Cerebellar cortex (tissue), 1 donor: ENCODE measurements around the gene DNAH2.
A peak's percentile ranks its signal among the peaks of the same experiment; 100 is the strongest.

Experiments used
- DNase-seq: peaks from one replicate; pipeline ENCODE4 v3.0.0-alpha.2; 2015; ENCODE audit warnings: low spot score

DNAH2 gene

GRCh38 chr17:7839190-7839875 lies 121.8 kb downstream of the DNAH2 start:
- peak; percentile 24 for DNase-seq

GRCh38 chr17:7839876-7840261 lies 122.3 kb downstream of the DNAH2 start:
- peak; percentile 68 for DNase-seq

GRCh38 chr17:7840441-7840840 lies 122.9 kb downstream of the DNAH2 start:
- DNase-seq = no peak

- DNase-seq = peak; percentile 23
Observed at GRCh38 chr17:7840875-7841274, 123.3 kb downstream of the DNAH2 start.

DNA sequence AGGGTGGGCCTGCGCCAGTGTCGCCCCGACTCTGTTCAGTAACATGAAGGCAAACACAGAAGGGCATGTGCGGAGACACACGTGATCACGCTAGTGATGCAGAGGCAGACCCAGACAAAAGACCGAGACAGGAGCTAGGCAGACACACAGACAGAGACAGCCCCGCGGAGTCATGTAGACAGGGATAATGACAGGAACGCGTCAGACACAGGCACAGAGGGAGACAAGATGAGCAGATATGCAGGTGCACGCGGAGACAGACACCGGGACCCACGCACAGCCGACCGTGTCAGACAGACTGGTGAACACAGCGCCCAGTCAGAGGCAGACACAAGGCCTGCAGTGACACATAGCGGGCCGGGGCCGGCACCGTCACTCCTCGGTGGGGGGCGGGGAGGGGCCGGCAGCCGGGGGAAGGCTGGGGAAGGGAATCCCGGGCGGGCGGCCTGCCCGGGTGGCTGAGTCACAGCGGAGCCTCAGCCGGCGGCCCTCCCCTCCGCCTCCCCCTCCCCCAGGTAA lies 123.9 kb downstream of the DNAH2 start:
- DNase-seq = peak; percentile 57

DNA sequence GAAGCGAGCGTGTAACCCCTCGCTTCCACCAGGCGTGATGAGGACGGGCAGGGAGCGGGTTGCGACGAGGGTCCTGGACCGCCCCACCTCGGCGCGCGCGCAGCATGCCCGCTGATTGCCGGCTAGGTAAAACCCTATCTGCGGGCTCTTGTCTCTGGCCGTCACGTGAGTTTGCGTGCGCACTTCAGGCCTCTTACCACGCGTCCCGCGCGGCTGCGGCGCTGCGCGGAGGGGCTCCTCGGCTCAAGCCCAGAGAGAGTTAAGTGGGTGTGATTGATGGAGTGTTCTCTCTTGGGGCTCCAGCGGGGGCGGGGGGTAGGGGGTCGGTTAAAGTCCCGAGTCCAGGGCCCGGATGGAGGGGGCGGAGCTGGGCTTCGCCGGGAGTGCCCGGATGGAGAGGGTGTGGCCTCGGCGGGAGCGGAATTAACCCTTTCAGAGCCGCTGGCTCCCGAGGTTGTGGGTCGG lies 124.4 kb downstream of the DNAH2 start:
- peak; percentile 85 for DNase-seq

DNA sequence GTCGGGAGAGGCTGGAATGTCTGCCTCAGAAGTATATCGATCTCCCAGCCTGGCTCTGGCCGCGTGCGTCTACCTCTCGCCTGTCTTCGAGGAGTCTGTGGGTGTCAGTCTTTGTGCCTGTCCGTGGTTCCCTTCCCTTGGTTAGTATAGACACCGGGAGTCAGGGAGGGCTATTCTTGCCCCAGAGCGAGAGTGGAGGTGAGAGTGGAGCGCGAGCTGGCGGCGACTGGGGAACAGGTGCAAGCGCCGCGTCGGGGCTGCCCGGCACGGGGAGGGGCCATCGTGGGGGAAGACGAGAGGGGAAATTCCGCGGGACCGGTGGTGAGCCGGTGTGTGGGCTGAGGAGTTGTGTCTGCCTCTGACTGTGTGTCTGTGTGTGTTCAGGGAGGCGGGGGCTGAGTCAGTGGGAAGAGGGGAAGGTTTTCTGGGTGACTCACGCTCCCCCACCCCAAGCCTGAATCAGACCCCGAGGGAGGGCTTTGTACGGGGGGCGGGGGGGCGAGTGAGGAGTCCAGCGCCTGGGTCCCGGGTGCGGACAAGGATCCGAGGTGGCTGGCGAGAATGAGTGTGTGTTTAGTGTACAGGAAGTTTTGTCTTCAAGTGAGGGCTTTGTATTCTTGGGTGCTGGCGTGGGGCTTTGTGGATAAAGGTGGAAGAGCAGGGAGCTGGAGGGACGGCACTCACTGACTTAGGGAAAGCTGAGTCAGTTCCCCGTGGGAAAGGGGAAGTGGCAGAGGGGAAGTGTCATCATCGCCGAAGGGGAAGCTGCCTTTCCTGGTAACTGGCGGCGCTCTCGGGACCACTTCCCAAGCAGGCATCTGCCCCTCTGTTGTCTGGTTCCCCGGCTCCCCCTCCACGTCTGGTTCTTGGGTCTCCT lies 125.1 kb downstream of the DNAH2 start:
- DNase-seq = peak; percentile 56

GRCh38 chr17:7843257-7843535 lies 125.7 kb downstream of the DNAH2 start:
- DNase-seq = peak; percentile 24

- DNase-seq = peak; percentile 75
Observed at GRCh38 chr17:7843536-7844291, 126.2 kb downstream of the DNAH2 start.

DNA sequence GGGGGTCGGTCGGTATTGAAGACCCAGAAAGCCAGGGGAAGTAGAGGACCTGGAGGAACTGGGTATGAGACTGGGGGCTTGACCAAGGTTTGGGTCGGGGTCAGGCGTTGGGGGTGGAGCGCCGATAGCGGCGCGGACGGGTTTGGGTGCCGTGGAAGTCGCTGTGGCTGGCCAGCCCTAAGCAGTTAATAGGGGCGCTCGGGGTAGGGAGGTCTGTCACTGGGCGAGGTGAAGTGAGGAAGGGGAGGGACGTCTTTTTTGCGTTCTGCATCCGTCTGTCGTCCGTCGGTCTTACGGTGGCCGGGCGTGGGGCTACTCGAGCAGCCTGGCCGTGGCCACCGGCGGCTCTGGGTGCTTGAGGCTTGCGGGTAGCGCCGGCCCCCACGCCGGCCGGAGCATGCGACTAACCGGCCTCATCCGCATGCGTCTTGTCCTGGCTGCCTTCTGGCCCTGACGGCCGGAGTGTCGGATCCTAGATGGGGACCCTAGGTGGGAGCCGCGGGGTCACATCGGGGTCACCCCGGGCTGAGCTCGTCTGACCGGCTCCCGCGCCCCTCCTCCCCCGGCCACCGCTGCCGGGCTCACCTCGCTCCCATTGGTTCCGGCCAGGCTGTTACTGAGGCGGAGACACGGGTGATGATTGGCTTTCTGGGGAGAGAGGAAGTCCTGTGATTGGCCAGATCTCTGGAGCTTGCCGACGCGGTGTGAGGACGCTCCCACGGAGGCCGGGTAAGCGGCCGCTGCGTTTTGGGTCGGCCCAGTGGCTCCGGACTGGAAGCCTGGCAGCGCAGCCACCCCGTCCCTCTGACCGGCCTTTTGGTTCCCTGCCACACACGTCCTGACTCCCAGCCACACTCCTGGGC lies 127.0 kb downstream of the DNAH2 start:
- peak; percentile 98 for DNase-seq

GRCh38 chr17:7845359-7846062 lies 128.0 kb downstream of the DNAH2 start:
- no peak for DNase-seq

DNA sequence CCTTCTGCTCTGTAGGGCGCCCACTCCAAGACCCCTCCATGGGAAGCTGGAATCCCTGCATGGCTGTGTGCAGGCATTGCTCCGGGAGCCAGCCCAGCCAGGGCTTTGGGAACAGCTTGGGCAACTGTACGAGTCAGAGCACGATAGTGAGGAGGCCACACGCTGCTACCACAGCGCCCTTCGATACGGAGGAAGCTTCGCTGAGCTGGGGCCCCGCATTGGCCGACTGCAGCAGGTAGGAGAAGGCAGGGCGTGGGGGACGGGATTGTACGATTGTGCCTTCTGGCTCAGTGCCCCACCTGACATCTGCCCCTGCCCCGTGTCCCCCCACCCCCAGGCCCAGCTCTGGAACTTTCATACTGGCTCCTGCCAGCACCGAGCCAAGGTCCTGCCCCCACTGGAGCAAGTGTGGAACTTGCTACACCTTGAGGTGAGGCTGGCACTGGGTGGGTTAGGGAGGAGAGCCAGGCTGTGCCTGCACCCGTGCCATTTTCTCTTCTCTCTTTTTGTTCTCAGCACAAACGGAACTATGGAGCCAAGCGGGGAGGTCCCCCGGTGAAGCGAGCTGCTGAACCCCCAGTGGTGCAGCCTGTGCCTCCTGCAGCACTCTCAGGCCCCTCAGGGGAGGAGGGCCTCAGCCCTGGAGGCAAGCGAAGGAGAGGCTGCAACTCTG lies 128.7 kb downstream of the DNAH2 start:
- no peak for DNase-seq

DNA sequence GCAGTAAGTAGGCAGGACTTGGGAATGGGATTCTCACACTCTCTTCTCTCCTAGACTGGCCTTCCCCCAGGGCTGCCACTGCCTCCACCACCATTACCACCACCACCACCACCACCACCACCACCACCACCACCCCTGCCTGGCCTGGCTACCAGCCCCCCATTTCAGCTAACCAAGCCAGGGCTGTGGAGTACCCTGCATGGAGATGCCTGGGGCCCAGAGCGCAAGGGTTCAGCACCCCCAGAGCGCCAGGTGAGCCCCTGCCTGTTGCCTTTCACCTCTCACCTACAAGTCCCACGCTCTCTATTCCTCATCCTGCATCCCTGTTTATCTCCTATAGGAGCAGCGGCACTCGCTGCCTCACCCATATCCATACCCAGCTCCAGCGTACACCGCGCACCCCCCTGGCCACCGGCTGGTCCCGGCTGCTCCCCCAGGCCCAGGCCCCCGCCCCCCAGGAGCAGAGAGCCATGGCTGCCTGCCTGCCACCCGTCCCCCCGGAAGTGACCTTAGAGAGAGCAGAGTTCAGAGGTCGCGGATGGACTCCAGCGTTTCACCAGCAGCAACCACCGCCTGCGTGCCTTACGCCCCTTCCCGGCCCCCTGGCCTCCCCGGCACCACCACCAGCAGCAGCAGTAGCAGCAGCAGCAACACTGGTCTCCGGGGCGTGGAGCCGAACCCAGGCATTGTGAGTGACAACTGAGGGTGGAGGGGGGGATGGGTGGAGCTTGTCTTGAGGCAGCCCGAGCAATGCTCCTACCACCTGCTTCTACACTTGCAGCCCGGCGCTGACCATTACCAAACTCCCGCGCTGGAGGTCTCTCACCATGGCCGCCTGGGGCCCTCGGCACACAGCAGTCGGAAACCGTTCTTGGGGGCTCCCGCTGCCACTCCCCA lies 129.5 kb downstream of the DNAH2 start:
- no peak for DNase-seq

GRCh38 chr17:7848131-7848579 lies 130.6 kb downstream of the DNAH2 start:
- no peak for DNase-seq

DNA sequence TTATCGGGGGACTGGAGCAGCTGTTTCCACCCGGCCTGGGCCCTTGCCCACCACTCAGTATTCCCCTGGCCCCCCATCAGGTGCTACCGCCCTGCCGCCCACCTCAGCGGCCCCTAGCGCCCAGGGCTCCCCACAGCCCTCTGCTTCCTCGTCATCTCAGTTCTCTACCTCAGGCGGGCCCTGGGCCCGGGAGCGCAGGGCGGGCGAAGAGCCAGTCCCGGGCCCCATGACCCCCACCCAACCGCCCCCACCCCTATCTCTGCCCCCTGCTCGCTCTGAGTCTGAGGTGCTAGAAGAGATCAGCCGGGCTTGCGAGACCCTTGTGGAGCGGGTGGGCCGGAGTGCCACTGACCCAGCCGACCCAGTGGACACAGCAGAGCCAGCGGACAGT lies 131.2 kb downstream of the DNAH2 start:
- no peak for DNase-seq

DNA sequence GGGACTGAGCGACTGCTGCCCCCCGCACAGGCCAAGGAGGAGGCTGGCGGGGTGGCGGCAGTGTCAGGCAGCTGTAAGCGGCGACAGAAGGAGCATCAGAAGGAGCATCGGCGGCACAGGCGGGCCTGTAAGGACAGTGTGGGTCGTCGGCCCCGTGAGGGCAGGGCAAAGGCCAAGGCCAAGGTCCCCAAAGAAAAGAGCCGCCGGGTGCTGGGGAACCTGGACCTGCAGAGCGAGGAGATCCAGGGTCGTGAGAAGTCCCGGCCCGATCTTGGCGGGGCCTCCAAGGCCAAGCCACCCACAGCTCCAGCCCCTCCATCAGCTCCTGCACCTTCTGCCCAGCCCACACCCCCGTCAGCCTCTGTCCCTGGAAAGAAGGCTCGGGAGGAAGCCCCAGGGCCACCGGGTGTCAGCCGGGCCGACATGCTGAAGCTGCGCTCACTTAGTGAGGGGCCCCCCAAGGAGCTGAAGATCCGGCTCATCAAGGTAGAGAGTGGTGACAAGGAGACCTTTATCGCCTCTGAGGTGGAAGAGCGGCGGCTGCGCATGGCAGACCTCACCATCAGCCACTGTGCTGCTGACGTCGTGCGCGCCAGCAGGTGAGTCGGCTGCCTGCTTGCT lies 131.7 kb downstream of the DNAH2 start:
- DNase-seq = no peak

GRCh38 chr17:7849751-7850504 lies 132.4 kb downstream of the DNAH2 start:
- no peak for DNase-seq
